HG02973 (cell line): Measurements from ENCODE around the gene LRPAP1.
"Not testable (repeated sequence)": the region's sequence is repeated elsewhere in the genome, so short reads cannot be mapped to it uniquely, and the experiment has no call there.

ENCODE experiments used
- ATAC-seq: cut with Tn5 transposase; IDR thresholded peaks from one replicate; pipeline ENCODE4 v1.9.1; 2021; ENCODE audit warnings: moderate library complexity; ENCODE audit not compliant: unreplicated experiment

Gene LRPAP1

GRCh38 chr4:3463556-3464348 lies 68.5 kb downstream of the LRPAP1 start:
- no peak for ATAC-seq

GRCh38 chr4:3462790-3463415 lies 69.3 kb downstream of the LRPAP1 start, which contains the start of gene DOK7:
DOK7 (plus strand) TSS chr4:3463306; CDS start chr4:3463376, 70 bp downstream.
- no peak for ATAC-seq

- ATAC-seq = no peak
Observed at GRCh38 chr4:3462321-3462789, 69.9 kb downstream of the LRPAP1 start.

- no peak for ATAC-seq
Observed at GRCh38 chr4:3461515-3462291, 70.5 kb downstream of the LRPAP1 start.

GRCh38 chr4:3460926-3461325 lies 71.3 kb downstream of the LRPAP1 start:
- no peak for ATAC-seq

GRCh38 chr4:3459156-3459555 lies 73.1 kb downstream of the LRPAP1 start:
- ATAC-seq = not testable (repeated sequence)

- no peak for ATAC-seq
Observed at GRCh38 chr4:3458371-3458770, 73.9 kb downstream of the LRPAP1 start.

GRCh38 chr4:3455596-3455995 lies 76.6 kb downstream of the LRPAP1 start:
- not testable (repeated sequence) for ATAC-seq
